NCI-H2107 (cell line): ENCODE data around the gene CDK5RAP2.
"Not testable (repeated sequence)": the region's sequence is repeated elsewhere in the genome, so short reads cannot be mapped to it uniquely, and the experiment has no call there.

Source experiments
- DNase-seq: peaks from one replicate; lab custom pipeline; 2025; lab: John Stamatoyannopoulos, UW

The CDK5RAP2 gene

DNA sequence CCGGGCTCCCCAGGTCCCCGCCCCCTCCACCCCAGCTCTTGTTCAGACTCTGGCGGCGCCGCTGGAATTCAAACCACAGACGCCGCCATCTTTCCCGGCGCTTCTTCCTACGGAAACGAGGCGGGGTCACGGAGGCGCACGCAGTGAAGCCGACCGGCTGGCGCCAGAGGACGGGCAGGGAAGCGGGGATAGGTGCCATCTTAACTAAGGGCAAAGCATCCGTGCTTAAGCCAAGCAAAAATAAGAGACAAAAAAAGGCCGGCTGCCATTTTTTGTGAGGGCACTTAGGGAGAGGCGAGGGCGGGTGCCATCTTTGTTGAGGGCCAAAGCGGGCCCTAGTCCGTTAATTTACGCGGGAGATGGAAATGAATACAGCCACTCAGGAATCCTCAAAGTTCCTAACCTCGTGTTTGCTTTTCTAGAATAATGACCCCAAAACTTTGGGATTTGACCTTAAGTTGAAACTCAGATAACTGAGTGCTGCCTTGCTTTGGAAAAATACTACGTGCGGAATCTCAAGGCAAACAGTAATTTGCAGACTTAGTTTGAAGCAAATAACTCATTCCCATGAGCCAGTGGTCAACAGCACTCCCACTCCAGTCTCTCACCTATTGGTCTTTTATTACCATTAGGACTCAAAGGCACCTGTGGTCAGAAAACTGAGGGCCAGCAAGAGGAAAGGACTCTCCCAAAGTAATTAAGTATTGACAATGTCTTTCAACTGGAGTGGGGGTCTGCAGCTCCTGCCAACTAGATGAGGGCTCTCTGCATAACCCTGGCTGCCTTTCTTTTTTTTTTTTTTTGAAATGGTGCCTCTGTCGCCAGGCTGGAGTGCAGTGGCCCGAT, at the start of gene CDK5RAP2:
Gene CDK5RAP2 (minus strand): TSS at position 117 of the 846 bp plus-strand sequence. CDS start 189 bp downstream, outside the sequence.
- DNase-seq: peak; percentile 90

DNA sequence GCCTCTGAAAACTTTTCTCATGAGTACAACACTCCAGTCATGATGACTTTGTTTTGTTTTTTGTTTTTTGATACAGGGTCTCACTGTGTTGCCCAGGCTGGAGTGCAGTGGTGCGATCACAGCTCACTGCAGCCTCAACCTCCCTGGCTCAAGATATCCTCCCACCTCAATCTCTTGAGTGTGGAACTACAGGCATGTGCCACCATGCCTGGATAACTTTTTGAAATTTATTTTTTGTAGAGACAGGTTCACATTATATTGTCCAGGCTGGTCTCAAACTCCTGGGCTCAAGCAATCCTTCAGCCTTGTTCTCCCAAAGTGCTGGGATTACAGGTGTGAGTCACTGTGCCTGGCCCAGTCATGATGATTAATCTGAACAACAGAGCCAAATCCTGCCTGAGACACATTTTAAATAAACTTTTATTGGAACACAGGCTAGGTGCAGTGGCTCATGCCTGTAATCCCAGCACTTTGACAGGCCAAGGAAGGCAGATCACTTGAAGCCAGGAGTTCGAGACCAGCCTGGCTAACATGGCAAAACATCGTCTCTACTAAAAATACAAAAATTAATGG, 49.0 kb upstream of the CDK5RAP2 start:
- DNase-seq: not testable (repeated sequence)

DNA sequence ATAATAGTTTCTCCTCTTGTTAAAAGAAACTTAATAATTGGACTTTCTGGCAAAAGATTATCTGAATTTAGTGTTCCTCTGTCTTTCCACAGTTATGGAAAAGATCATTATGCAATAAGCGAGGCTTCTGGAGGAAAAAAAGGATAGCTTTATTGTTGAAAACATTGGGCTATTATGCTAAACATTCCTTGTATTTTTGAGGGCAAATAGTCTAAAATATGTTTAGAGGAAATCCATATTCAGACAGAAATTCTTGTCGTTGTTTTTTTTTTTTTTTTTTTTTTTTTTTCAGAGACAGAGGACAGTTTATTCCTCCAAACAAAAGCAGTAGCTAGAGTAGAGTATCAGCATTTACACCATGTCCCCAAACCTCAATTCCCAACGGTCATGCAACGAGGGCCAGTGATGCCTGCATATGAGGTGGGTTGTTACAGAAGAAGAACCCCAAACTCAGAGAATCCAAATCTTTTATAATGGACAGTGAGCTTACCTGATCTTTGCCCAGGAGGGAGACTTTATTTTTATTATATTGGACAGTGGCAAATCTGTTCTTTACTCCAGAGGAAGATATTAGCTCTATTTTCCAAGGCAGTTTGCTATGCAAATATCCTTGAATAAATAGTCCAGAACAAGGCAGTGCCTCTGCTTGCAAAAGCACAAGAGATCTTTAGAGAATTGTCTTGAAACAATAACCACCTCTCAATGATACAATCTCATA, 48.4 kb upstream of the CDK5RAP2 start:
- DNase-seq: no peak

- DNase-seq: no peak
These were observed 47.1 kb upstream of the CDK5RAP2 start for GRCh38 chr9:120627073-120627472.

- DNase-seq: no peak
These were observed 46.5 kb upstream of the CDK5RAP2 start for GRCh38 chr9:120626512-120626911.

GRCh38 chr9:120625222-120625621, 45.3 kb upstream of the CDK5RAP2 start:
- no peak for DNase-seq

DNA sequence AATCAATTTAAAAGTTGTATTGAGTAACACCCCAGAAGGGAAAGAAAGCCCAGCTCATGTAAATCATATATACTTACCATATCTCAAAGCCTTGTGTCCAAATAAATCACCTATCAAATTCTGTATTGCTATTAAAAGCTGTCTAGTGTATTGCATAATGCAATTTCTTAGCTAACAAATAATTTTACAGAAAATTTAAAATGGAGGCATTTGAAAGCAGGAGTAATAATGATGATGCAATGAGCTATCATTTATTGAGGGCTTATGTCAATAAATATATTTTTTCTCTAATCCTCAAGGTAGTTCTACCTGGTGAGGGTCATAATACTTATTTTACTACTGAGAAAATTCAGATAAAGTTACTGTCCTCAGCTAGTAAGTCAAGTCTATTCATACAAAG, 42.8 kb upstream of the CDK5RAP2 start:
- no peak for DNase-seq

- no peak for DNase-seq
These were observed 42.0 kb upstream of the CDK5RAP2 start for GRCh38 chr9:120621941-120622340.

- peak; percentile 29 for DNase-seq
These were observed 40.0 kb upstream of the CDK5RAP2 start for GRCh38 chr9:120619751-120620655.

DNA sequence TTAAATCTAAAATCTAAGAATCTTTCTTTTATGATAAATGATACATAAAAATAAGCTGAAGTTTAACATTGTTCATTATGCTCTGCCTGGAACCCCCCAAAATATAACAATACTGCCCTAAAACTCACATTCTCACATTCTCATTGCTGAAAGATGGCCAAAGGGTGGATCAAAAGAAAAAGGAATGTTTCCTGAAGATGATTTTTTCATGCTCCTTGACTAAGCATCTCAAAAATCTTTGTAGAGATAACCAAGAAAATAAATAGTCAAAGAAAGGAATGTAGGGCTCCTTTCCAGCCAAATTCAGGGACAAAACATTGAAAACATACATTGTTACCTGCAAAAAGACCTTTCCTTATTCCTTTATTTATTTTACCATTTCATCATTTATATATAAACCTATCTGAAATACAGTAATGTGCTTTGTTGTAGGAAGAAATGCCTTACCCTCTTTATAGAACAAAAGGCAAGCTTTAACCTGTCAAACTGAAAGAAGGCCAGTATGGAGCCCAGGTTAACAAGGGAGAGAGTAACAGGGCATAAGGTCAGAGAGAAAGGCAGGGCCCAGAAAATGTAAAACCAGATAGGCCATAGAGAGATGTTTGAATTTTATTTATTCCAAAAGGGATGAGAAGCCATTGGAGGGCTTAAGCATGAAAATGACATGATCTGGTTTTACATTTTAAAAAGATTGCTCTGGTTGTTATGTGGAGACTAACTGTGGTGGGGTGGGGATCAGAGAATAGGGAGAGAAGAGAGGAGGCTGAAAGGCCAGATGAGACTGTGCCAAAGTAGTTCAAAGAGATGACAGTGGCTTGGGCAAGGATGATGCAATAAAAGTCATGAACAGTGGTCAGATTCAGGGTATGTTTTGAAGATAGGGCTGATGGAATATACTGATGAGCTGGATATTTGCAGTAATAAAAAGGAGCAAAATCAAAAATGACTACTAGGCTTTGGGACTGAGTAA, 37.3 kb upstream of the CDK5RAP2 start:
- DNase-seq: no peak

DNA sequence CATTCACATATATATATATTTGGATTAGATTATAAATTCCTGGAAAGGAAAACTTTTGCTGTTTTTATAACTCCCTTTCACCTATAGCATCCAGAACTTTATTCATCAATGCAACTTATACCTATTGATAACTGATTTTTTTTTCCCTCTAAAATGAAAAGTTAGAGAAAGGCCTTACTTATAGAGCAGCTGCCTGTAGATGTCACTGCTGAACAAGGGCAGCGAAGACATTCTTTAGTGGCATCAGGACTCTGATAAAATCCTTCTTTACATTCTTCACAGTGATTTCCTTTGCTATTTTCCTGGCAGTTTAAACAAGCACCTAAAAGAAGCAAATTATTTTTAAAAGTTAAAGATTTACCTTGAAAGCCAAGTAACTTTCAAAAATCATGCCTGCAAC, 32.3 kb upstream of the CDK5RAP2 start:
- no peak for DNase-seq

DNA sequence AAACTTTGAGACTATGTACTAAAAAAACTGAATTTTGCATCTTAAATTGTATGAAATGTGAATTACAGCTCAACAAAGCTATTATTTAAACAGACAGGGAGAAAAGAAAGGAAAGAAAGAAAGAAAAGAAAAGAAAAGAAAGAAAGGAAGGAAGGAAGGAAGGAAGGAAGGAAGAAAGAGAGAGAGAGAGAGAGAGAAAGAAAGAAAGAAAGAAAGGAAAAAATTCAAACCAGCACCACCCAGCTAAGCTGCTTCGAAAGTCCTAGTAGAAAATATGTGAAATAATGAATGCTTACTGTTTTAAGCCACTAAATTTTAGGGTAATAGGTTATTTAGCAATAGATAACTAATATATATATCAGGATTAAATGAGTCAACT, 31.7 kb upstream of the CDK5RAP2 start:
- no peak for DNase-seq

- no peak for DNase-seq
These were observed 31.2 kb upstream of the CDK5RAP2 start for GRCh38 chr9:120610975-120611689.

GRCh38 chr9:120609636-120610035, 29.7 kb upstream of the CDK5RAP2 start:
- DNase-seq: no peak

GRCh38 chr9:120608421-120608820, 28.5 kb upstream of the CDK5RAP2 start:
- no peak for DNase-seq

DNA sequence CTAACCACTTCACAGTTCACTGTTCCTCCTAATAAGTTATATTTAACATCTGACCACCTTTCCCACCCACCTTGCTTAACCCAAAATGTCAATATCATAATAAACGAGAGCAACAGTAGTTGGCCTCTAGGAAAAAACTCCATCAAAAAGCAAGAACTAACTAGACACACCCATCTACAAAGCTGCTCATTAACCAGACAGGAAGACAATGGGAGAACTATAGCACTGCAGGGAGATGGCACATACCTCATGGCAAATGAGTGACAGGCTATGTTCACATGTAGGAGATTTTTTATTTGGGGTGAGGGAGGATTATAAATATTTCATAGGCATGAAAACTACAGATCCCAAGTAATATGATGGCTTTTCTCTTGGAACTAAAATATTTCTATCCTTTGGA, 23.6 kb upstream of the CDK5RAP2 start:
- no peak for DNase-seq

DNA sequence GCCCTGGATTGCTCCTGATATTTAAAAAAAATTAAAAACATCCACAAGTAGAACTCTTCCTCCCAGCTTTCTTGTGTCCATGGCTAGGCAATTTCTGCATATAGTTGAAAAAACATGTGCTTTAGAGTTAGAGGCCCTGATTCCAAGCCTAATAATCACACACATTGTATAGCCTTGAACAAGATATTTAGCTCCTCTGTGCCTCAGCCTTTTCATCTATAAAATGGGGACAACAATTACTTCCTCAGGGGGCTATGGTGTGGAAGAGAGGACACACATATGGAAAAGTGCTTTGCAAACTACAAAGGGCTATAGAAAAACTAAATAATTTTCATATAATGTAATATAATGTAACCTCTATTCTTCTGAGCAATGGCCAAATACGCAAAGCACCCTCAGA, 23.0 kb upstream of the CDK5RAP2 start:
- no peak for DNase-seq

DNA sequence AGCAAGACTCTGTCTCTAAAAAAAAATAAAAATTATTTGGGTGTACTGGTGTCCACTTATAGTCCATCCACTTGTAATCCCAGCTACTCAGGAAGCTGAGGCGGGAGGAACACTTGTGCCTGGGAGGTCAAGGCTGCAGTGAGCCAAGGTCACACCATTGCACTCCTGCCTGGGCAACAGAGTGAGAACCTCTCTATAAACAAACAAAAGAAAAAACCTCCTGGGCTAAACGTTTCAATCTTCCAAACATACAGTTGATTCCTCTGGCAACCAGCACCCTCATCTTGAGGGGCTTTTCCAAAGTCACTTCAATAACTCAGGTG, 13.9 kb upstream of the CDK5RAP2 start:
- no peak for DNase-seq

GRCh38 chr9:120593250-120593954, 13.4 kb upstream of the CDK5RAP2 start:
- no peak for DNase-seq

DNA sequence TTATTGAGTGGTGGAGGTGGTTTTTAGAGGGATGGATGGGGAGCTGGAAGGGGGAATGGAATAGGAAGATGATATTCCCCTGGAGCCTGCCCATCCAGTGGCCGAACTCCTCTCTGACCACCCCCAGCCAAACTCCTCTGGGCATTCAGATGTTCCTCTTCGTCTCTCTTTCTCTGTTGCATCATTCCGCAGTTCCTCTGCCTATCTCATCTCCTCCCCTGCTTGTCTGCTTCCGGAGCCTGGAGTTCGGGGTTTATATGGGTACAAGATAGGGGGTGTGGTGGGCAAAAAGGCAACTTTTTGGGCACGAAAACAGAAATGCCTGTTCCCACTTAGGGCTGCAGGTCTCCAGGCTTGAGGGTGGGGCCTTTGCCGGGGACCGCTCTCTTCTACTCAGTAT, 12.2 kb upstream of the CDK5RAP2 start:
- no peak for DNase-seq
